ENCODE measurements around the gene FBXO42. TPM values are rescaled to one million over a fixed set of nuclear protein-coding genes. Genes with fewer than 3 reads are reported as not detected.

FBXO42 gene
- total RNA-seq, 4 donors from 2014 or later, result 22.0 to 52.6 (median 35.3) TPM

GRCh38 chr1:16394977-16395376 is 42.7 kb upstream of the FBXO42 start:
- H3K4me1 ChIP-seq, result peaks cover 43 to 55% (median 47%) of the 10 kb centered on the region in 4 donors

DNA sequence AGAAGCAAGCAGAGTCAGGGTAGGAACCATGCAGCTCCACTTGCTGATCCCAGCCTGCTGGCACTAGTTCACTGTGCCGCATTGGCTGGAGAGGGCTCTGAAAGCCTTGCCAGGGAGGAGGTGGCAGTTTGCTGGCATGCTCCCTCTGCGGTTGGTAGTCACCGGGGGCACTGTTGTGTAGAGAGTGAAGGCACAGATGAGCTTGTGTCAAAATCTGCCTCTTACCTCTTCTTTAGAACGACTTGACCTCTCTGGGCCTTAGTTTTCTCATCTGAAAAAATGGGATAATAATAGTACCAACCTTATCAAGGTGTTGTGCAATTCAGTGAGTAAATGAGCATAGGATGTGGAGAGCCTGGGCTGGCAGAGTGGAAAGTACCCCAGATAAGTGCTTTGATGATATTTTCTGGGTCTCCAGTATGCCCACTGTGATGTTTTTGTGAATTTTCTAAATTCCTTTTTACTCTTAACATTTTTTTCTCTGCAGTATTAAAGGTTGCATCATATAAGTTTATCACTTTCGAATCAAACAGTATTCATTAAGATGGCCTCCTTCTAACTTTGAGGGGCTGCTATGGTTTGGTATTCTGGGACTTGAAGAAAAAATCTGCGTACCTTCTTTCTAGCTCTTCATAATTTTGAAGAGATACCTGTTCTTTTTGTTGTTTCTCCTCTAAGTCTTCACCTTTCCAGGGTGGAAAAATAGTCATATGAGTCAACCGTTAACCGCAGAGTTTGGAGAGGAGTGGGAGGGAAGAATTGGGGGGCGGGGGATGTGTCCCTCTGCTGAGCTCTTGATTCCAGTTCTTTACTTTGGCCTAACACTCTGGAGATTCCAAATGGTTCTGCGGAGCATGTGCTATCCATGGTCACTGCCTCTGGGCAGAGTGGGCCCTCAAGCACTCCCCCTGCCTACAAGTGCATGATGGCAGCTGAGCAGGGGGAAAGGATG is 41.6 kb upstream of the FBXO42 start:
- 89% methylated on average over 10 of the region's 10 CpGs for WGBS
- TF ChIP-seq POLR2AphosphoS5 (IDR thresholded peaks at IDR 0.05) (no peak), EP300 (IDR thresholded peaks at IDR 0.05) (no peak), CTCF (IDR thresholded peaks at IDR 0.05) (no peak), POLR2A (IDR thresholded peaks at IDR 0.05; ENCODE audit: low read depth) (no peak)
- Histone ChIP-seq H3K9me3 (no peaks in the 10 kb centered on the region), H3K36me3 (peaks cover 14 to 58% (median 55%) of the 10 kb centered on the region in 4 donors), H3K27me3 (no peaks in the 10 kb centered on the region), H3K27ac (replicated peaks in 1 of 4) (peak overlapping the region in 1 of 4 donors; percentile 28), H3K4me1 (peaks cover 46 to 65% (median 55%) of the 10 kb centered on the region in 4 donors), H3K4me3 (no peak overlapping the region)
- DNase-seq (ENCODE audit: extremely low spot score), result no peak
- intact Hi-C loops (cut with DNase I), result no loop called here

More at GRCh38 chr1:16394977-16395376, 42.7 kb upstream of the FBXO42 start:
- peaks cover 19 to 70% (median 62%) of the 10 kb centered on the region in 4 donors for H3K36me3 ChIP-seq
- no peak for TF ChIP-seq POLR2A (IDR thresholded peaks at IDR 0.05; ENCODE audit: low read depth)
- no peak for TF ChIP-seq POLR2AphosphoS5 (IDR thresholded peaks at IDR 0.05)
- TF ChIP-seq EP300 (IDR thresholded peaks at IDR 0.05), result no peak
- TF ChIP-seq CTCF (IDR thresholded peaks at IDR 0.05), result no peak
- H3K27ac ChIP-seq (replicated peaks in 1 of 4), result no peak overlapping the region
- no peak for DNase-seq (ENCODE audit: extremely low spot score)
- WGBS, result 89% methylated on average over 12 of the region's 13 CpGs
- H3K4me3 ChIP-seq, result no peak overlapping the region
- intact Hi-C loops (cut with DNase I), result no loop called here
- H3K9me3 ChIP-seq, result no peaks in the 10 kb centered on the region
- no peaks in the 10 kb centered on the region for H3K27me3 ChIP-seq

- Histone ChIP-seq H3K4me3 (no peak overlapping the region), H3K9me3 (no peaks in the 10 kb centered on the region), H3K4me1 (peaks cover 48 to 74% (median 64%) of the 10 kb centered on the region in 4 donors), H3K27ac (replicated peaks in 1 of 4) (peak overlapping the region in 3 of 4 donors; percentile 28 to 35 (median 29)), H3K36me3 (peaks cover 14 to 49% (median 48%) of the 10 kb centered on the region in 4 donors), H3K27me3 (no peaks in the 10 kb centered on the region)
- TF ChIP-seq POLR2A (IDR thresholded peaks at IDR 0.05; ENCODE audit: low read depth), result no peak
- no peak for TF ChIP-seq POLR2AphosphoS5 (IDR thresholded peaks at IDR 0.05)
- TF ChIP-seq CTCF (IDR thresholded peaks at IDR 0.05), result no peak
- no peak for TF ChIP-seq EP300 (IDR thresholded peaks at IDR 0.05)
- 80% methylated on average over 6 of the region's 21 CpGs for WGBS
- intact Hi-C loops (cut with DNase I), result no loop called here
- DNase-seq (ENCODE audit: extremely low spot score), result no peak
Measured at GRCh38 chr1:16392740-16393569, 40.7 kb upstream of the FBXO42 start.

- WGBS, result 54% methylated on average over 3 of the region's 3 CpGs
- no peak for TF ChIP-seq CTCF (IDR thresholded peaks at IDR 0.05)
- TF ChIP-seq POLR2AphosphoS5 (IDR thresholded peaks at IDR 0.05), result no peak
- TF ChIP-seq EP300 (IDR thresholded peaks at IDR 0.05), result no peak
- TF ChIP-seq POLR2A (IDR thresholded peaks at IDR 0.05; ENCODE audit: low read depth), result no peak
- no peak overlapping the region for H3K4me3 ChIP-seq
- intact Hi-C loops (cut with DNase I), result no loop called here
- no peaks in the 10 kb centered on the region for H3K27me3 ChIP-seq
- peaks cover 14 to 34% (median 33%) of the 10 kb centered on the region in 4 donors for H3K36me3 ChIP-seq
- peaks cover 57 to 78% (median 73%) of the 10 kb centered on the region in 4 donors for H3K4me1 ChIP-seq
- no peaks in the 10 kb centered on the region for H3K9me3 ChIP-seq
- no peak for DNase-seq (ENCODE audit: extremely low spot score)
- H3K27ac ChIP-seq (replicated peaks in 1 of 4), result peak overlapping the region in 2 of 4 donors; percentile 13 to 35
Measured at GRCh38 chr1:16391411-16391810, 39.1 kb upstream of the FBXO42 start.

Data from esophagus muscularis mucosa (tissue), 4 donors.